HG03103 (cell line): ENCODE data around the gene ALDOA.
"Not testable (repeated sequence)": the region's sequence is repeated elsewhere in the genome, so short reads cannot be mapped to it uniquely, and the experiment has no call there.

Experiments used
- ATAC-seq: cut with Tn5 transposase; IDR thresholded peaks from one replicate; pipeline ENCODE4 v1.9.1; 2021; ENCODE audit warnings: low read depth; ENCODE audit not compliant: unreplicated experiment

The ALDOA gene

GRCh38 chr16:30065102-30065942 lies at the start of gene ALDOA:
TSS of gene ALDOA (plus strand) at chr16:30065760. CDS start at chr16:30066898, 1,138 bp downstream.
- ATAC-seq: peak; percentile 62

GRCh38 chr16:30016555-30017276 lies 48.8 kb upstream of the ALDOA start:
- ATAC-seq: no peak

- ATAC-seq: no peak
Observed at GRCh38 chr16:30017277-30017656, 48.3 kb upstream of the ALDOA start.

GRCh38 chr16:30017937-30018336 lies 47.6 kb upstream of the ALDOA start:
- ATAC-seq: not testable (repeated sequence)

- ATAC-seq: no peak
Observed at GRCh38 chr16:30018731-30019158, 46.8 kb upstream of the ALDOA start.

GRCh38 chr16:30022887-30023286 lies 42.7 kb upstream of the ALDOA start, which contains the start of gene C16orf92:
TSS of gene C16orf92 (plus strand) at chr16:30023198. CDS start at chr16:30023341, 143 bp downstream.
- no peak for ATAC-seq

GRCh38 chr16:30023586-30023985 lies 42.0 kb upstream of the ALDOA start:
- no peak for ATAC-seq

GRCh38 chr16:30024451-30024850 lies 41.1 kb upstream of the ALDOA start:
- no peak for ATAC-seq

GRCh38 chr16:30025156-30025555 lies 40.4 kb upstream of the ALDOA start:
- ATAC-seq: no peak

GRCh38 chr16:30025574-30025973 lies 40.0 kb upstream of the ALDOA start:
- no peak for ATAC-seq

- no peak for ATAC-seq
Observed at GRCh38 chr16:30026449-30026848, 39.1 kb upstream of the ALDOA start.

GRCh38 chr16:30027588-30028437 lies 37.7 kb upstream of the ALDOA start:
- ATAC-seq: no peak

- ATAC-seq: no peak
Observed at GRCh38 chr16:30028438-30029076, 37.0 kb upstream of the ALDOA start.

GRCh38 chr16:30030011-30030685 lies 35.4 kb upstream of the ALDOA start:
- ATAC-seq: no peak

- no peak for ATAC-seq
Observed at GRCh38 chr16:30030841-30031413, 34.6 kb upstream of the ALDOA start, which contains the start of gene TLCD3B. TSS of gene TLCD3B (minus strand) at chr16:30031271. CDS start at chr16:30030527, 744 bp downstream.

- ATAC-seq: no peak
Observed at GRCh38 chr16:30031477-30031918, 34.1 kb upstream of the ALDOA start.

- ATAC-seq: no peak
Observed at GRCh38 chr16:30032083-30032819, 33.3 kb upstream of the ALDOA start.

- no peak for ATAC-seq
Observed at GRCh38 chr16:30033270-30033669, 32.3 kb upstream of the ALDOA start.
